D721Med (cell line): Measurements from ENCODE around the gene SLC4A9.
A peak's percentile ranks its signal among the peaks of the same experiment; 100 is the strongest.

Experiments used
- DNase-seq: peaks from one replicate; pipeline ENCODE4 v3.0.0; 2011; ENCODE audit warnings: low spot score; ENCODE audit not compliant: insufficient read length
- FAIRE-seq: peaks from 2 replicates; lab custom pipeline; 2011; peaks lifted over from hg19 to GRCh38; lab: Jason Lieb, UNC
- TF ChIP-seq, protein P1 (sequence below): IDR thresholded peaks from 2 replicates; pipeline ENCODE4 v1.5.1; 2012; ENCODE audit warnings: mild to moderate bottlenecking, control low read depth; ENCODE audit not compliant: insufficient read depth; ENCODE audit errors: missing control alignments

SLC4A9 gene

DNA sequence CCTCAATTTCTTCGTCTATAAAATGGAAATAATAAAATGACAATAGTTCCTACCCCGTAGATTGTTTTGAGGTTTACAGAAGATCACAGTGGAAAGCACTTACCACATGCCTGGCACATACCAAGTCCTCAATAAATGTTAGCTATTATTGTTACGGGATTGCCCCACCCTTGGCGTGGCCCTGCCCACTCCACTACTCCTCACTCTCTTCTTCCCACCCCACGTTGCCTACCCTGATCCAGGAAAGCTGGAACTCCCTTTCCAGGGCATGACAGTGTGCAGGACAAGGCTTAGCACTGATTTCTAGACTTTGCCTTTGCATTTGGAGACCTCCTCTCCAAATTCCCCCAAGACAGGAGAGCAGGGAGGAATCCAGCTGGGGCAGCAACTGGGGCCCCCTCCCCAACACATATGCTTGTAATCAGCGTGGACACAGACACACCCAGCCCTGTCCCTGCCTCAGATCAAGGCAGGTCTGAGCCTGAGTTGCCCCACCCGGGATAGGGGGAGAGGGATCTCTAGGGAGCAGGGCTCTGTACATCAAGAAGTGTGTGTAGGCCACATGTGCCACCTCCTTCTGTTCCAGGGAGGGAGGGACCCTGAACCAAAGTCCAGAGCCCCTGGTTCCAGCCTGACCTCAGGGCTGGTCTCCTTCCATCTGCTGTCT lies 6.7 kb downstream of the SLC4A9 start:
- FAIRE-seq (no peak), DNase-seq (no peak)
- TF ChIP-seq, protein P1, sequence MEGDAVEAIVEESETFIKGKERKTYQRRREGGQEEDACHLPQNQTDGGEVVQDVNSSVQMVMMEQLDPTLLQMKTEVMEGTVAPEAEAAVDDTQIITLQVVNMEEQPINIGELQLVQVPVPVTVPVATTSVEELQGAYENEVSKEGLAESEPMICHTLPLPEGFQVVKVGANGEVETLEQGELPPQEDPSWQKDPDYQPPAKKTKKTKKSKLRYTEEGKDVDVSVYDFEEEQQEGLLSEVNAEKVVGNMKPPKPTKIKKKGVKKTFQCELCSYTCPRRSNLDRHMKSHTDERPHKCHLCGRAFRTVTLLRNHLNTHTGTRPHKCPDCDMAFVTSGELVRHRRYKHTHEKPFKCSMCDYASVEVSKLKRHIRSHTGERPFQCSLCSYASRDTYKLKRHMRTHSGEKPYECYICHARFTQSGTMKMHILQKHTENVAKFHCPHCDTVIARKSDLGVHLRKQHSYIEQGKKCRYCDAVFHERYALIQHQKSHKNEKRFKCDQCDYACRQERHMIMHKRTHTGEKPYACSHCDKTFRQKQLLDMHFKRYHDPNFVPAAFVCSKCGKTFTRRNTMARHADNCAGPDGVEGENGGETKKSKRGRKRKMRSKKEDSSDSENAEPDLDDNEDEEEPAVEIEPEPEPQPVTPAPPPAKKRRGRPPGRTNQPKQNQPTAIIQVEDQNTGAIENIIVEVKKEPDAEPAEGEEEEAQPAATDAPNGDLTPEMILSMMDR, result no peak

DNA sequence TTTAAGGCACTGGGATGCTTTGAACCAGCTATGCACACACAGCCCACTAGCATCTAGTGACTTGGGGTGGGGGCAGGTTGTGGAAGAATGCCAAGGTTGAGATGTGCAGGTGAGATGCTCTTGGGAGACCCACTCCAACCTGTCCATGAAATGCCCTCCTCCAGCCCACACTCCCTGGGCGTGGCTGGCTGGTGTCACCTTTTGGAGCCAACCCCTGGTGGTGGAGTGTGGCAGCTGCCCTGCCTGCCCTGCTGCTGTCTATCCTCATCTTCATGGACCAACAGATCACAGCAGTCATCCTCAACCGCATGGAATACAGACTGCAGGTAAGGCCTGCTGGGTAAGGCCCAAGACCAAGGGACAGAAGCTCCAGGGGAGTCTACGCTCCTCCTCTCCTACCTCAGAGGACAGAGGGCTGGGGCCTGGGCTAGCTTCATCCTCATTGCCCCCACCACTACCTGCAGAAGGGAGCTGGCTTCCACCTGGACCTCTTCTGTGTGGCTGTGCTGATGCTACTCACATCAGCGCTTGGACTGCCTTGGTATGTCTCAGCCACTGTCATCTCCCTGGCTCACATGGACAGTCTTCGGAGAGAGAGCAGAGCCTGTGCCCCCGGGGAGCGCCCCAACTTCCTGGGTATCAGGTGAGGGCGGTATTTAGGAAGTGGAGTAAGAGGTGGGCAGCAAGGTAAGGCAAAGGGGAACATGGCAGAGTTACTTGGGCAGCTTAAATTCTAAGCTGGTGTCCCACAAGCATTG lies 7.4 kb downstream of the SLC4A9 start:
- DNase-seq (no peak), FAIRE-seq (no peak)
- TF ChIP-seq, protein P1, result no peak

DNA sequence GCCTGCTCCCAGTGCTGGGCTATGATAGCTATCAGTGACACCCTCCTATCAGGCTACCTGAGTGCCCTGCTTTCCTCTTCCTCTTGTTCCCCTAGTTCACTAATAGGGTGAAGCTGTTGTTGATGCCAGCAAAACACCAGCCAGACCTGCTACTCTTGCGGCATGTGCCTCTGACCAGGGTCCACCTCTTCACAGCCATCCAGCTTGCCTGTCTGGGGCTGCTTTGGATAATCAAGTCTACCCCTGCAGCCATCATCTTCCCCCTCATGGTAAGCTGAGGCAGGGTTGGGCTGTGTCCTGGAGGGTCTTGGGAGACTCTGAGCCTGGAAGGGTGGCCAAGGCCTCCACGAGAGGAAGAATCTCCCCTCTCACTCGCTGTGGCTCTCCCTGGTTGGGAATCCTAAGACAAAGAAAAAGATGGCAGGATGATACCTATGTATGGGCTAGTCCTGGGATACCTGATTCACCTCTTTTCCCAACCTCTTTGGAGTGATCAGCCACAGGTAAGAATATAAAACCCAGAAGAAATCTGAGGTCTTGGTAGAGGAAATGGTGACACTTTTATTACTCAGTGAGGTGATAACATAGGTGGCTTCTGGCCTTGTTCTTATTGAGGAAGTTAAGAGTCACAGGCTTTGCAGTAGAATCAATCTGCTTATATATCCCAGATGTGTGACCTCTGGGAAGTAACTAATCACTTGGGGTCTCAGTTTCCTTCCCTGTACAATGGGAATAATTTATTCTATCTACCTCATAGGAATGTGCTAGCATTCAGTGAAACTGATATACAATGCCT lies 11.6 kb downstream of the SLC4A9 start:
- FAIRE-seq (no peak), DNase-seq (no peak)
- TF ChIP-seq, protein P1, result no peak

DNA sequence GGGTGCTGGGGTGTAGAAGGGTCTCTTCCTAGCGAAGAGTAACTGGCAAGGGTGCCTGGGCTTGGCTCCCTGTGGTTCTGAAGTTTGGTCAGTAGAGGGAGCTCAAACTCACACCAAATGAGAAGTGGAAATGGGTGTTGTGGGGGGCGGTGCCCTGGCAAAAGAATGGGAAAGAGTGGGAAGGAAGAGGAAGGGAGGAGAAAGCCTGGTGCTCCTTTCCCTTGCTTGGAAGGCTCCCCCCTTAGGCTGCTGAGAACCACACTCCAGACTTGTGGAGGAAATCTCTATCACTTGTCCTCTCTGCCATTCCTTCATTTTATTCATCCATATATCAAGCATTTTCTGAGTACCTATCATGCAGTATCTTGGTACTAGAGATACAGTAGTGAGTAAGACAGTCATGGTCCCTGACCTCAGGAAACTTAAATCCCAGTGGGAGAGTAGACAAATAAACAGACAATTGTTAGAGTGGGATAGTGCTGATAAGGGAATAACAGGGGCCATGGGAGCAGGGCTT lies 13.0 kb downstream of the SLC4A9 start:
- no peak for DNase-seq
- TF ChIP-seq, protein P1, result peak; percentile 89
- FAIRE-seq, result no peak

DNA sequence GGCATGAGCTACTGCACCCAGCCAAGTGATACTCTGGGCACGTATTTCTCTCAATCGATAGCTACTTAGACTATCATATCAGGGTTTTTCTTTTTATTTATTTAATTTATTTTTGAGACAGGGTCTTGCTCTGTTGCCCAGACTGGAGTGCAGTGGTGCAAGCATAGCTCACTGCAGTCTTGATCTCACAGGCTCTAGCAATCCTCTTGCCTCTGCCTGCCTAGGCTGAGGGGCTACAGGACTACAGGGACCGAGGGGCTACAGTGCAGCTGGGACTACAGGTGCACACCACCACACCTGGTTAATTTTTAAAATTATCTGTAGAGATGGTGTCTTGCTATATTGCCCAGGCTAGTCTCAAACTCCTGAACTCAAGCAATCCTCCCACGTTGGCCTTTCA lies 21.4 kb downstream of the SLC4A9 start:
- TF ChIP-seq, protein P1, result no peak
- no peak for DNase-seq
- no peak for FAIRE-seq

DNA sequence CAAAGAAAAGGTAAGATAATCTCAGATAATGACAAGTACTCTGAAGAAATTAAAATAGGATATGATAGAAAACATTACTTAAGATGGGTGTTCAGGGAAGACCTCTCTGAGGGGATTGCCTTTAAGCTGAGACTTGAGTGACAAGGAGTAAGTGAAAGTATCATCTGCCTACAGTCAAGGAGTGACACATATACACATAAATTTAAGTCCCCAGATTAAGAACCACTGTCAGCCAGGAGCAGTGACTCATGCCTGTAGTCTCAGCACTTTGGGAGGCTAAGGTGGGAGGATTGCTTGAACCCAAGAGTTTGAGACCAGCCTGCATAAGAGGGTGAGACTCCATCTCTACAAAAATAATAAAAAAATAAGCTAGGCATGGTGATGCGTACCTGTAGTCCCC lies 22.0 kb downstream of the SLC4A9 start:
- FAIRE-seq (no peak), DNase-seq (no peak)
- TF ChIP-seq, protein P1, result no peak
